ENCODE measurements around the gene NHP2.

- TF ChIP-seq, protein P1, sequence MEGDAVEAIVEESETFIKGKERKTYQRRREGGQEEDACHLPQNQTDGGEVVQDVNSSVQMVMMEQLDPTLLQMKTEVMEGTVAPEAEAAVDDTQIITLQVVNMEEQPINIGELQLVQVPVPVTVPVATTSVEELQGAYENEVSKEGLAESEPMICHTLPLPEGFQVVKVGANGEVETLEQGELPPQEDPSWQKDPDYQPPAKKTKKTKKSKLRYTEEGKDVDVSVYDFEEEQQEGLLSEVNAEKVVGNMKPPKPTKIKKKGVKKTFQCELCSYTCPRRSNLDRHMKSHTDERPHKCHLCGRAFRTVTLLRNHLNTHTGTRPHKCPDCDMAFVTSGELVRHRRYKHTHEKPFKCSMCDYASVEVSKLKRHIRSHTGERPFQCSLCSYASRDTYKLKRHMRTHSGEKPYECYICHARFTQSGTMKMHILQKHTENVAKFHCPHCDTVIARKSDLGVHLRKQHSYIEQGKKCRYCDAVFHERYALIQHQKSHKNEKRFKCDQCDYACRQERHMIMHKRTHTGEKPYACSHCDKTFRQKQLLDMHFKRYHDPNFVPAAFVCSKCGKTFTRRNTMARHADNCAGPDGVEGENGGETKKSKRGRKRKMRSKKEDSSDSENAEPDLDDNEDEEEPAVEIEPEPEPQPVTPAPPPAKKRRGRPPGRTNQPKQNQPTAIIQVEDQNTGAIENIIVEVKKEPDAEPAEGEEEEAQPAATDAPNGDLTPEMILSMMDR (IDR thresholded peaks at IDR 0.05), result no peak
- TF ChIP-seq POLR2A (IDR thresholded peaks at IDR 0.05), result no peak
Observed at GRCh38 chr5:178176791-178177190, 23.1 kb upstream of the NHP2 start.

Data from Peyer's patch (tissue), 4 donors.